NCI-H69 (cell line): ENCODE data around the gene KLK4.
A peak's percentile ranks its signal among the peaks of the same experiment; 100 is the strongest.
"Not testable (repeated sequence)": the region's sequence is repeated elsewhere in the genome, so short reads cannot be mapped to it uniquely, and the experiment has no call there.

ENCODE experiments used
- DNase-seq: peaks from one replicate; lab custom pipeline; 2025; lab: John Stamatoyannopoulos, UW

The KLK4 gene

GRCh38 chr19:50912727-50913716 is 1.8 kb upstream of the KLK4 start:
- no peak for DNase-seq

- DNase-seq = no peak
Observed at GRCh38 chr19:50912102-50912599, 956 bp upstream of the KLK4 start.

GRCh38 chr19:50910722-50911121 is 473 bp downstream of the KLK4 start:
- DNase-seq = no peak

GRCh38 chr19:50909240-50910070 is 1.7 kb downstream of the KLK4 start:
- DNase-seq = peak; percentile 82

- no peak for DNase-seq
Observed at GRCh38 chr19:50908336-50908735, 2.9 kb downstream of the KLK4 start.

GRCh38 chr19:50906217-50906616 is 5.0 kb downstream of the KLK4 start:
- peak; percentile 50 for DNase-seq

GRCh38 chr19:50902640-50903039 is 8.6 kb downstream of the KLK4 start:
- no peak for DNase-seq

- DNase-seq = no peak
Observed at GRCh38 chr19:50899569-50899968, 11.6 kb downstream of the KLK4 start.

GRCh38 chr19:50898018-50898417 is 13.2 kb downstream of the KLK4 start:
- DNase-seq = no peak

GRCh38 chr19:50897612-50898011 is 13.6 kb downstream of the KLK4 start:
- DNase-seq = no peak

- DNase-seq = no peak
Observed at GRCh38 chr19:50897191-50897607, 14.0 kb downstream of the KLK4 start.

GRCh38 chr19:50896591-50897190 is 14.5 kb downstream of the KLK4 start:
- peak; percentile 68 for DNase-seq

GRCh38 chr19:50896089-50896590 is 15.1 kb downstream of the KLK4 start:
- DNase-seq = not testable (repeated sequence)

- no peak for DNase-seq
Observed at GRCh38 chr19:50894478-50895356, 16.5 kb downstream of the KLK4 start.

- peak; percentile 37 for DNase-seq
Observed at GRCh38 chr19:50893047-50893736, 18.0 kb downstream of the KLK4 start.

- no peak for DNase-seq
Observed at GRCh38 chr19:50891253-50891625, 20.0 kb downstream of the KLK4 start.

GRCh38 chr19:50890422-50891252 is 20.6 kb downstream of the KLK4 start:
- DNase-seq = no peak

- no peak for DNase-seq
Observed at GRCh38 chr19:50889638-50890037, 21.6 kb downstream of the KLK4 start.

- no peak for DNase-seq
Observed at GRCh38 chr19:50882188-50882587, 29.0 kb downstream of the KLK4 start.
